ENCODE data around the gene SLC25A21. TPM values are rescaled to one million over a fixed set of nuclear protein-coding genes. Genes with fewer than 3 reads are reported as not detected.
A peak's percentile ranks its signal among the peaks of the same experiment; 100 is the strongest.

Gene SLC25A21
- total and polyA plus RNA-seq, 2 experiments from 2014 or later: 10.6 to 12.1 TPM

GRCh38 chr14:36647417-36647823 lies 525.0 kb downstream of the SLC25A21 start:
- Mint-ChIP-seq H3K4me1 (peaks cover 10% of the 10 kb centered on the region; the same call in 2 of the 3 replicates), H3K9me3 (no peaks in the 10 kb centered on the region), H3K27ac (no peak overlapping the region), H3K4me3 (peak overlapping the region; percentile 80), H3K36me3 (ENCODE audit: low read depth) (no peaks in the 10 kb centered on the region), H3K27me3 (ENCODE audit: insufficient read depth, low read depth, poor library complexity) (peaks cover 88% of the 10 kb centered on the region)
- H2AFZ ChIP-seq: peak overlapping the region; percentile 97
- peak overlapping the region; percentile 89 for H3K4me2 ChIP-seq
- H3F3A ChIP-seq (replicated peaks; ENCODE audit: low read depth): peaks cover 5% of the 10 kb centered on the region
- no peaks in the 10 kb centered on the region for H3K9me2 ChIP-seq (ENCODE audit: insufficient read depth)
- DNase-seq (ENCODE audit: low spot score) (peak; percentile 47), ATAC-seq (peak; percentile 70)
- peaks cover 20% of the 10 kb centered on the region for H4K20me1 ChIP-seq (replicated peaks; ENCODE audit: insufficient read depth)
- no peaks in the 10 kb centered on the region for H3K79me2 ChIP-seq (replicated peaks; ENCODE audit: insufficient read depth)
- no peak for TF ChIP-seq JUNB (IDR thresholded peaks at IDR 0.05; ENCODE audit: unreplicated experiment)
- TF ChIP-seq, protein P1, sequence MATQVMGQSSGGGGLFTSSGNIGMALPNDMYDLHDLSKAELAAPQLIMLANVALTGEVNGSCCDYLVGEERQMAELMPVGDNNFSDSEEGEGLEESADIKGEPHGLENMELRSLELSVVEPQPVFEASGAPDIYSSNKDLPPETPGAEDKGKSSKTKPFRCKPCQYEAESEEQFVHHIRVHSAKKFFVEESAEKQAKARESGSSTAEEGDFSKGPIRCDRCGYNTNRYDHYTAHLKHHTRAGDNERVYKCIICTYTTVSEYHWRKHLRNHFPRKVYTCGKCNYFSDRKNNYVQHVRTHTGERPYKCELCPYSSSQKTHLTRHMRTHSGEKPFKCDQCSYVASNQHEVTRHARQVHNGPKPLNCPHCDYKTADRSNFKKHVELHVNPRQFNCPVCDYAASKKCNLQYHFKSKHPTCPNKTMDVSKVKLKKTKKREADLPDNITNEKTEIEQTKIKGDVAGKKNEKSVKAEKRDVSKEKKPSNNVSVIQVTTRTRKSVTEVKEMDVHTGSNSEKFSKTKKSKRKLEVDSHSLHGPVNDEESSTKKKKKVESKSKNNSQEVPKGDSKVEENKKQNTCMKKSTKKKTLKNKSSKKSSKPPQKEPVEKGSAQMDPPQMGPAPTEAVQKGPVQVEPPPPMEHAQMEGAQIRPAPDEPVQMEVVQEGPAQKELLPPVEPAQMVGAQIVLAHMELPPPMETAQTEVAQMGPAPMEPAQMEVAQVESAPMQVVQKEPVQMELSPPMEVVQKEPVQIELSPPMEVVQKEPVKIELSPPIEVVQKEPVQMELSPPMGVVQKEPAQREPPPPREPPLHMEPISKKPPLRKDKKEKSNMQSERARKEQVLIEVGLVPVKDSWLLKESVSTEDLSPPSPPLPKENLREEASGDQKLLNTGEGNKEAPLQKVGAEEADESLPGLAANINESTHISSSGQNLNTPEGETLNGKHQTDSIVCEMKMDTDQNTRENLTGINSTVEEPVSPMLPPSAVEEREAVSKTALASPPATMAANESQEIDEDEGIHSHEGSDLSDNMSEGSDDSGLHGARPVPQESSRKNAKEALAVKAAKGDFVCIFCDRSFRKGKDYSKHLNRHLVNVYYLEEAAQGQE (IDR thresholded peaks at IDR 0.05; ENCODE audit: unreplicated experiment): no peak
- 0 out of 4 replicates have a peak, but pooled peaks of 1 of the 2 experiments have one; percentile 0 for TF ChIP-seq CTCF (conservative IDR thresholded peaks at IDR 0.05; ENCODE audit: low read depth in 2 of 2)
- TF ChIP-seq ZNF114 (CRISPR knock-in tag; IDR thresholded peaks at IDR 0.05): no peak
- TF ChIP-seq POLR2AphosphoS5 (IDR thresholded peaks at IDR 0.05; ENCODE audit: low read depth): no peak
- no peak for TF ChIP-seq STAT1 (IDR thresholded peaks at IDR 0.05; ENCODE audit: unreplicated experiment)
- TF ChIP-seq EZH2phosphoT487 (IDR thresholded peaks at IDR 0.05; ENCODE audit: unreplicated experiment): no peak
- no peak for TF ChIP-seq ZNF331 (CRISPR knock-in tag; IDR thresholded peaks at IDR 0.05; ENCODE audit: low read depth)
- peaks cover 100% of the 10 kb centered on the region for H3K27me3 ChIP-seq (ENCODE audit: insufficient read depth)
- H3K4me3 ChIP-seq: peak overlapping the region; percentile 65
- H3K4me1 ChIP-seq (ENCODE audit: insufficient read depth): peaks cover 21% of the 10 kb centered on the region
- H3K36me3 ChIP-seq (ENCODE audit: insufficient read depth): no peaks in the 10 kb centered on the region
- H3K27ac ChIP-seq (ENCODE audit: low read depth): no peak overlapping the region

- H3K27ac ChIP-seq (ENCODE audit: low read depth): no peak overlapping the region
- peak; percentile 67 for DNase-seq (ENCODE audit: low spot score)
- H3K9me2 ChIP-seq (ENCODE audit: insufficient read depth): no peaks in the 10 kb centered on the region
- peak overlapping the region; percentile 76 for H3K4me3 Mint-ChIP-seq
- H3K4me1 ChIP-seq (ENCODE audit: insufficient read depth): peaks cover 21% of the 10 kb centered on the region
- H3K4me1 Mint-ChIP-seq: peaks cover 10% of the 10 kb centered on the region; the same call in 2 of the 3 replicates
- peak; percentile 71 for ATAC-seq
- peaks cover 82% of the 10 kb centered on the region for H3K27me3 Mint-ChIP-seq (ENCODE audit: insufficient read depth, low read depth, poor library complexity)
- peak overlapping the region; percentile 65 for H3K4me3 ChIP-seq
- peaks cover 100% of the 10 kb centered on the region for H3K27me3 ChIP-seq (ENCODE audit: insufficient read depth)
- H3F3A ChIP-seq (replicated peaks; ENCODE audit: low read depth): peaks cover 5% of the 10 kb centered on the region
- H3K79me2 ChIP-seq (replicated peaks; ENCODE audit: insufficient read depth): no peaks in the 10 kb centered on the region
- H3K36me3 Mint-ChIP-seq (ENCODE audit: low read depth): no peaks in the 10 kb centered on the region
- peaks cover 17% of the 10 kb centered on the region for H4K20me1 ChIP-seq (replicated peaks; ENCODE audit: insufficient read depth)
- no peaks in the 10 kb centered on the region for H3K9me3 Mint-ChIP-seq
- H3K27ac Mint-ChIP-seq: no peak overlapping the region
- H3K36me3 ChIP-seq (ENCODE audit: insufficient read depth): no peaks in the 10 kb centered on the region
- peak overlapping the region; percentile 89 for H3K4me2 ChIP-seq
- H2AFZ ChIP-seq: peak overlapping the region; percentile 97
- TF ChIP-seq ETS1 (IDR thresholded peaks at IDR 0.05): no peak
- TF ChIP-seq, protein P1 (IDR thresholded peaks at IDR 0.05; ENCODE audit: unreplicated experiment): no peak
- TF ChIP-seq ZNF331 (CRISPR knock-in tag; IDR thresholded peaks at IDR 0.05; ENCODE audit: low read depth): no peak
- TF ChIP-seq EZH2 (IDR thresholded peaks at IDR 0.05; ENCODE audit: low read depth, unreplicated experiment): peak; percentile 82
- no peak for TF ChIP-seq JUNB (IDR thresholded peaks at IDR 0.05; ENCODE audit: unreplicated experiment)
These were observed 525.6 kb downstream of the SLC25A21 start for GRCh38 chr14:36646664-36647416.

Data from GM23338 (cell line).